Nephron (organoid): ENCODE measurements around the gene SH3RF2.
A peak's percentile ranks its signal among the peaks of the same experiment; 100 is the strongest.

ENCODE experiments used
- H3K27ac Mint-ChIP-seq, 3 experiments: 2 replicates each; pipeline ENCODE4 v1.8.0; 2020; ENCODE audit warnings: mixed read lengths in 3 of 3, mild to moderate bottlenecking in 2 of 3, moderate library complexity in 1 of 3
- H3K27me3 Mint-ChIP-seq: 2 replicates; pipeline ENCODE4 v1.8.0; 2021; ENCODE audit warnings: low read depth, mild to moderate bottlenecking, moderate library complexity, mixed read lengths
- H3K36me3 Mint-ChIP-seq: 2 replicates; pipeline ENCODE4 v1.8.0; 2020; ENCODE audit warnings: low read depth, mixed read lengths
- H3K4me1 Mint-ChIP-seq: 2 replicates; pipeline ENCODE4 v1.8.0; 2020; ENCODE audit warnings: mixed read lengths
- H3K4me3 Mint-ChIP-seq, 3 experiments: 2 replicates each; pipeline ENCODE4 v1.8.0; 2020; ENCODE audit warnings: mild to moderate bottlenecking in 3 of 3, mixed read lengths in 3 of 3, moderate library complexity in 2 of 3
- H3K9me3 Mint-ChIP-seq: 2 replicates; pipeline ENCODE4 v1.8.0; 2020; ENCODE audit warnings: mixed read lengths
- TF ChIP-seq, protein P1 (sequence below), 3 experiments: fragments of 200-600 bp; sonication (generic); IDR thresholded peaks; one replicate each; pipeline ENCODE4 v1.5.0; 2021; ENCODE audit warnings: antibody characterized with exemption in 3 of 3; ENCODE audit not compliant: unreplicated experiment in 3 of 3

SH3RF2 gene

DNA sequence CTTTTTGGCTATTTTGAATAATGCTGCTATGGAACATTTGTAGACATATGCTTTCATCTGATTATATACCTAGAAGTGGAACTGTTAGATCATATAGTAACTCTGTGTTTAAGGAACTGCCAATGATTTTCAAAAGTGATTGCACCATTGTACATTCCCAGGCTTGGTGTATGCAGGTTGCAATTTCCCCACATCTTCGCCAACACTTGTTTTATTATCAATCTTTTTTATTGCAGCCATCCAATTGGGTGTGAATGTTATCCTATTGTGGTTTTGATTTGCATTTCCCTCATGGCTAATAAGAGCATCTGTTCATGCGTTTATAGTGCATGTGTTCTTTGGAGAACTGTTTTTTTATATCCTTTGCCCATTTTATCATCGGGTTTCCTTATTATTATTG, 87.7 kb downstream of the SH3RF2 start:
- no peaks in the 10 kb centered on the region for H3K36me3 Mint-ChIP-seq
- H3K4me1 Mint-ChIP-seq, result peaks cover 36% of the 10 kb centered on the region
- no peak overlapping the region for H3K27ac Mint-ChIP-seq
- H3K4me3 Mint-ChIP-seq, result no peak overlapping the region
- H3K9me3 Mint-ChIP-seq, result no peaks in the 10 kb centered on the region
- peaks cover 3% of the 10 kb centered on the region for H3K27me3 Mint-ChIP-seq
- TF ChIP-seq, protein P1, sequence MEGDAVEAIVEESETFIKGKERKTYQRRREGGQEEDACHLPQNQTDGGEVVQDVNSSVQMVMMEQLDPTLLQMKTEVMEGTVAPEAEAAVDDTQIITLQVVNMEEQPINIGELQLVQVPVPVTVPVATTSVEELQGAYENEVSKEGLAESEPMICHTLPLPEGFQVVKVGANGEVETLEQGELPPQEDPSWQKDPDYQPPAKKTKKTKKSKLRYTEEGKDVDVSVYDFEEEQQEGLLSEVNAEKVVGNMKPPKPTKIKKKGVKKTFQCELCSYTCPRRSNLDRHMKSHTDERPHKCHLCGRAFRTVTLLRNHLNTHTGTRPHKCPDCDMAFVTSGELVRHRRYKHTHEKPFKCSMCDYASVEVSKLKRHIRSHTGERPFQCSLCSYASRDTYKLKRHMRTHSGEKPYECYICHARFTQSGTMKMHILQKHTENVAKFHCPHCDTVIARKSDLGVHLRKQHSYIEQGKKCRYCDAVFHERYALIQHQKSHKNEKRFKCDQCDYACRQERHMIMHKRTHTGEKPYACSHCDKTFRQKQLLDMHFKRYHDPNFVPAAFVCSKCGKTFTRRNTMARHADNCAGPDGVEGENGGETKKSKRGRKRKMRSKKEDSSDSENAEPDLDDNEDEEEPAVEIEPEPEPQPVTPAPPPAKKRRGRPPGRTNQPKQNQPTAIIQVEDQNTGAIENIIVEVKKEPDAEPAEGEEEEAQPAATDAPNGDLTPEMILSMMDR (IDR thresholded peaks at IDR 0.05; ENCODE audit: unreplicated experiment in 3 of 3), result no peak

GRCh38 chr5:146025114-146025680, 88.8 kb downstream of the SH3RF2 start:
- H3K4me3 Mint-ChIP-seq, result no peak overlapping the region
- H3K36me3 Mint-ChIP-seq, result no peaks in the 10 kb centered on the region
- H3K4me1 Mint-ChIP-seq, result peaks cover 27% of the 10 kb centered on the region
- H3K27me3 Mint-ChIP-seq, result peaks cover 3% of the 10 kb centered on the region
- peak overlapping the region in 2 of 3 experiments; percentile 2 to 29 for H3K27ac Mint-ChIP-seq
- no peaks in the 10 kb centered on the region for H3K9me3 Mint-ChIP-seq
- TF ChIP-seq, protein P1 (IDR thresholded peaks at IDR 0.05; ENCODE audit: unreplicated experiment in 3 of 3), result no peak

DNA sequence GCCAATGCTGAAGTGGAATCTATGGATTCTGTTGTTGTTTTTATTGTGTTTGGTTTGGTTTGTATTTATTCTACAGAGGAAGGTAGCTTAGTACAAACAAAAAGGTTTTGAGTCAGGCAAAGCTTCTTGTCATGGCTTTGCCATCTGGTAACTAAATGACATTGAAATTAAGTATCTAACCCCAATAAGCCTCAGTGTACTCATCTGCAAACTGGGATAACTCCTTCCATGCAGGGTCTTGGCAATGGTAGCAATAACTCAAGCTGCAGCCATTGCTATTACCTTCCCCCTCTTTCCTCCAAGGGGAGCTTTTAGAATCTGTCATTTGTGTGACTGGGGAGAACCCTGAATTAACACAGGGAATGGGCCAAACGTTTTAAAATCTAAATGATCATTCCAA, 89.3 kb downstream of the SH3RF2 start:
- no peak overlapping the region for H3K4me3 Mint-ChIP-seq

DNA sequence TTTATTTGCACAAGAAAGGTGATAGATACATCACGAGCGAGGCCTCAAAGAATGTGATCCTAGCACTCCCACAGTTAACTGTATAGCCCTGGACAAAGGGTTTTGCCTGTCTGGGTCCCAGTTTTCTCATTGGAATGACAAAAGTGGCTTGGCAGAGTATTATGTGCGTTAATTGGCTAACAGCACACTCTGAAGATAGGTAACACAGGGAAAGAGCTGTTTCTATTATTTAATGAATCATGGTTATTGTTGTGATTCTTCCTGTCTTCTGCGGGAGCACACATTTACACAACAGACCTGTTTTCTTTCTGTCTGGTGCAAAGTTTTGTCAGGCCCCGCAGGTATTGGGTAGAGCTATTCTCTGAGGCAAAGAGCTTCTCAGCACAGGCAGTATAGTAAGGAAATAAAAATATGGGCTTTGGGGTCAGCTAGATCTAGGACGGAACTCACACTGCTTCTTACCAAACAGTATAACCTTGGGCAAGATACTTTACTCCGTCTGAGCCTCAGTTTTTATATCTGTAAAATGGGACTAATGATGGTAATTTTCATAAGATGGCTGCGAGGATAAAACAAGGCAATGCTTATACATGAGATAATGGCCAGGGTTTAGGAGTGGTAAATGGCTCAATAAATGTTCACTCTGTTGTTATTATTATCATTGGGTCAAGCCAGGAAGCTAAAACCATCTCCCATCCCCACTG, 90.1 kb downstream of the SH3RF2 start:
- H3K27me3 Mint-ChIP-seq, result peaks cover 3% of the 10 kb centered on the region

More for the DNA sequence above, 89.3 kb downstream of the SH3RF2 start:
- Mint-ChIP-seq H3K9me3 (no peaks in the 10 kb centered on the region), H3K27ac (peak overlapping the region in 2 of 3 experiments; percentile 10 to 29), H3K27me3 (peaks cover 3% of the 10 kb centered on the region), H3K4me1 (peaks cover 22% of the 10 kb centered on the region), H3K36me3 (no peaks in the 10 kb centered on the region)
- TF ChIP-seq, protein P1 (IDR thresholded peaks at IDR 0.05; ENCODE audit: unreplicated experiment in 3 of 3), result no peak

DNA sequence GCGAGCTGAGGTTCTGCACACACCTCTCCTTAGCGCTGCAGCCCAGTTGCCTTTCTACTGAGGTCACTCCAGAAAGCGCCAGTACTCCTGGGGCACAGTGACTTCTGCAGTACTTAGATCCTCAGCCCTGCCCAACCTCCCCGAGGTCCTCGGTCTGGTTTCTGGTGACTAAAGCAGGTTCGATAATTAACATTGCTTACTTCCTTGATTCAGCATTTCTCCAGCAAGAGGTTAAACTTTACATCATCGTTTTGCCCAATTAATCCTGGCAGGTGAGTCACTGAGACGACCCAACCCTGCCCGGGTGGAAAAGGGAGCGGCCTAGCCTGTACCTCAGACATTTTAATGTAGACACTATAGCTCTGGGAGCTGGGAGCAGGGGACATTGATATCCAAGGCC, 91.4 kb downstream of the SH3RF2 start:
- TF ChIP-seq, protein P1 (IDR thresholded peaks at IDR 0.05; ENCODE audit: unreplicated experiment in 3 of 3), result no peak
- no peaks in the 10 kb centered on the region for H3K9me3 Mint-ChIP-seq
- H3K4me1 Mint-ChIP-seq, result peaks cover 14% of the 10 kb centered on the region

More for the DNA sequence above, 90.1 kb downstream of the SH3RF2 start:
- Mint-ChIP-seq H3K27ac (no peak overlapping the region), H3K9me3 (no peaks in the 10 kb centered on the region), H3K4me3 (no peak overlapping the region), H3K4me1 (peaks cover 16% of the 10 kb centered on the region), H3K36me3 (no peaks in the 10 kb centered on the region)
- TF ChIP-seq, protein P1 (IDR thresholded peaks at IDR 0.05; ENCODE audit: unreplicated experiment in 3 of 3), result no peak

GRCh38 chr5:146032911-146033310, 96.5 kb downstream of the SH3RF2 start:
- Mint-ChIP-seq H3K9me3 (no peaks in the 10 kb centered on the region), H3K27ac (no peak overlapping the region), H3K4me1 (peaks cover 4% of the 10 kb centered on the region), H3K27me3 (no peaks in the 10 kb centered on the region), H3K36me3 (no peaks in the 10 kb centered on the region), H3K4me3 (no peak overlapping the region)
- TF ChIP-seq, protein P1 (IDR thresholded peaks at IDR 0.05; ENCODE audit: unreplicated experiment in 3 of 3), result no peak

More for the DNA sequence above, 91.4 kb downstream of the SH3RF2 start:
- Mint-ChIP-seq H3K4me3 (no peak overlapping the region), H3K27me3 (peaks cover 3% of the 10 kb centered on the region), H3K27ac (peak overlapping the region; percentile 56 to 91 (median 67)), H3K36me3 (no peaks in the 10 kb centered on the region)
